Fibroblast of gingiva (primary cell): ENCODE measurements around the gene COL12A1.

Experiments
- DNase-seq: peaks from one replicate; pipeline ENCODE4 v3.0.0-alpha.2; 2011; ENCODE audit warnings: low read depth

Gene COL12A1

DNA sequence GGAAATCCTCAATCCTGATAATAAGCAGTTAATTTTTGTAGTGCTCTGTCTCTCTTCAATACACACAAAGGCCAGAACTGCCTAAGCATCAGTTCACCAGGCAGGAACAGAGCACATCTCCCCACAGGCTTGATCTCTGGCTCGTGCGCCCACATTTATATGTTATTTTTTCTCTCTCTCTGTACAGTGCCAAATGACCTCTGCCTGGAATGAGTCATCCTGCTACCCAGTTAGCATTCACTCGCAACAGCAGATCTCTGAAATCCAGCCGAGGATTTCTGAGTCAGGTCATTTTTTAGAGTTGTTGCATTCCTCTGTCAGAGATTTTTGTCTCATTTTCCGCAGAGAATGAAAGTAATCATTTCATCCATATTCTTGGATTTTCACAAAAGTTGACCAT, 107.1 kb downstream of the COL12A1 start:
- DNase-seq, result peak; percentile 94

- no peak for DNase-seq
Measured at GRCh38 chr6:75096966-75097365, 108.9 kb downstream of the COL12A1 start.

DNA sequence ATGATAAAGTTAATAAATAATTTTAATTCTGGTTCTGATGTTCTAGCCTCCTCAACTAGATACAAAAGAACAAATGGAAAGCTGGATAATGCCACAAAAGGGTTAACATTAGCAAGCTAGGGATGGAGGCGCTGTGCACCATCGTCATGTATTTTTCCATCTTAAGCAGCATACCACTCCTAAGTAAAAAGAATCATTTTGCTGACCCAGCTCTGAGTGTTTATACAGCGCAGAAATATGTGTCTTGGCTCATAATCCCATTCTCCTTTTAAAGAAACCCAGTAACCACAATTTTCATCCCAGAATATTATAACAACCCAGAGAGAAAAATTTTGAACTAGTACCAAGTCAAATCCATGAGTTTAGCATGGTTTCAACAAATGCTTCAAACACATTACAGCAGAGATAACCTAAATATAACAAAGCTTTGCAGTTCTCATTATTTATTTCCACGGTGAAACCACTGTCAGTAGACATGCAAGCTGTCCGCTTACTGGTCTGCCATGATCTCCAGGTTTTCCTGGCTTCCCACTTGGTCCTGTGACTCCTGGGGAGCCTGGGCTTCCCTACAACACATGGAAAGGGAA, 111.1 kb downstream of the COL12A1 start:
- DNase-seq, result peak; percentile 84

DNA sequence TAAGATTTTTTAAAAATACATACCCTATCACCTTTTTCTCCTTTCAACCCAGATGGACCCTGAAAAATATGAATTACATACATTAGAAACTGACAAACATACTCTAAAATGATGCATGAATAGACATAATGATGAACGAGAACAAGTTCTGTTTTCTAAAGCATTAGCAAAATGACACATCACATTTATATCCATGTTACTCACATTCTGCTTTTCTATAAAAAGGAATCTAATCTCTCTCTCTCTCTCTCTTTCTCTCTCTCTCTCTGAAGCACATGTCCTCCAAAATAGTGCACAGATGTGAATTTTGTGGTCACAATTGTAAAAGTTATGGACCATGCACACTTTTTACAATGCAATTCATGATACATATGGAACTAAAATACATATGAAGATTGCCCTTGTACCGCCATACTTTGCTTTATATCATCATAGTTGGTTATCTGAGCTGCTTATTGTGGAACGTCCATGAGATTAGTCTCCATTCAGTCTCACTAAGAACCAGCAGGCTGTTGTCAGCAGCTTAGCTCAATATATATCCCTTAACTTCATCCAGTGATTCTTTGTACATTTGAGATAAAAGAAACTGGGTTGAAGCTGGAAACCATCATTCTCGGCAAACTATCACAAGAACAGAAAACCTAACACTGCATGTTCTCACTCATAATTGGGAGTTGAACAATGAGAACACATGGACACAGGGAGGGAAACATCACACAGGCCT, 114.2 kb downstream of the COL12A1 start:
- DNase-seq, result no peak

GRCh38 chr6:75090576-75090975, 115.3 kb downstream of the COL12A1 start:
- DNase-seq, result no peak

GRCh38 chr6:75089921-75090320, 115.9 kb downstream of the COL12A1 start:
- no peak for DNase-seq

- no peak for DNase-seq
Measured at GRCh38 chr6:75089151-75089897, 116.5 kb downstream of the COL12A1 start.

DNA sequence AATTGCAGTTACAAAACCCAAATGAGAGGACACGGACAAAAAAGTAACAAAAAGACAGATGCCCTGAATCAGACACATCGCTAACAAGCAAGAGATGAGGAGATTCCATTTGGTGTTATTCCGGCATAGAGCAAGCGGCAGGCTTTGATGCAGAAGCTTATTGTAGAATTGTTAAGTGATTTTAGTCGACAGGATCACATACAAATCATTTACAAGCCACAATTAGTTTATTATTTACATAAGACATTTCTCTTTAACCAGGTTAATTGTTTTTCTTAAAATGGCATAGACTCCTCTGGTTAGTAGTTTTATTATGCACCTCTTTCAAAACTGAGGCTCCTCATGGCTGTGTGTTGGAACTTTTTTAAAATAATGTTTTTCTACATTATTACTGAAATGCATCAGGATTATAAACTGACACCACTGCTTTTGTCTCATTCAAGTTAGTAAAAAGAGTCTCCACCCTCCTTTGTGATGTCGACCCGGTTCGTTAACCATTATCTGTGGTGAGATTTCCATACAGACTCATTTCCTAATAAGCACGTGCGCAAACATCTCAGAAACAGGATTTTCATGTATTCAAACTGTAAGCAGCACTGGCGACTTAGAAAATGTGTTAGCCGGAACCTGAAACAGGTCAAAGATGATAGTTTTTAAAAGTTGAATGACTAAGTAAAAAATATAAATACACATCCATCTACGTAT, 119.8 kb downstream of the COL12A1 start:
- DNase-seq, result no peak

DNA sequence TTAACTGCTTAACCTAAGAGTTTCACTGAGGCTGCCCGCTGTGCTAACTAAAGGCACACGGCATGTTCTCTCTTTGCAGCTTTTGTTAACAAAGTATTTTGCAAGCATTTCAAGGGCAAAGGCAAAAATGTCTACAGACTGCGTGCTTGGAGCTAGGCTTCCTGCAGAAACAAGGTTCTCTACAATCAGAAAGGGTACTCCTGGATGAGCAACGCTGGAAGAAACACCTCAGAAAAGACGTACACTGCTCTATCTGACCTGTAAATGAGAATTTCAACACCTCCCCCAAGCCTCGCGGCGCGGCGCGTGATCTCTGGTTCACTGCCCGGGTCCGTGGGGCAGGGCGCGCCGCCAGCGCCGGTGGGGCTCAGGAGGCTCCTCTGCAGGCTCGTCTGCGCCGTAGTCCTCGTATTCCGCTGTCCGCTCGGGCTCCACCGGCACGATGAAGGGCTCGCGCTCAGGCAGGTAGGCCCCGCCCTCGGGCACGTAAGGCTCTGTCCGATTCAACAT, 120.9 kb downstream of the COL12A1 start:
- DNase-seq, result no peak

DNA sequence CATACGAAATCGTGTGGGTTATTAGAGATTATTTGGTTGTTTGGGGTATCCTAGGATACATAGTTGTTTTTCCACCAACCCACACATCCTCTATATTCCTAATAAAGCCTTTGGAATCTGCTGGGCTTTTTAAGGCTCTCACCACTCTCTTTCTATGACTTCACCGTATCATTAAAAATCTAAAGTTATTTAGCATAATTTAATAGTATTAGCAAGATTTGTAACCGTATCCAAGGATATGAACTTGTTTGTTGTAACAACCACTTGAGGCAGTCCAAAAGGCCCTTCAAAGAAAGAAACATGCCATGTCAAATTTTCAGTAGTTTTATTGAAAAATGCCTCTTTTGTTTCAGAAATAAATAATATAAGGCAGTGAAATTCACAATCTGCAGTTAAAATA, 121.8 kb downstream of the COL12A1 start:
- DNase-seq, result no peak

- DNase-seq, result peak; percentile 58
Measured at GRCh38 chr6:75081921-75082320, 123.9 kb downstream of the COL12A1 start.

GRCh38 chr6:75081047-75081446, 124.8 kb downstream of the COL12A1 start:
- no peak for DNase-seq

GRCh38 chr6:75079589-75079988, 126.3 kb downstream of the COL12A1 start:
- DNase-seq, result no peak

GRCh38 chr6:75077701-75078100, 128.2 kb downstream of the COL12A1 start:
- DNase-seq, result no peak

- no peak for DNase-seq
Measured at GRCh38 chr6:75076009-75076408, 129.8 kb downstream of the COL12A1 start.

GRCh38 chr6:75070244-75070643, 135.6 kb downstream of the COL12A1 start:
- DNase-seq, result no peak

DNA sequence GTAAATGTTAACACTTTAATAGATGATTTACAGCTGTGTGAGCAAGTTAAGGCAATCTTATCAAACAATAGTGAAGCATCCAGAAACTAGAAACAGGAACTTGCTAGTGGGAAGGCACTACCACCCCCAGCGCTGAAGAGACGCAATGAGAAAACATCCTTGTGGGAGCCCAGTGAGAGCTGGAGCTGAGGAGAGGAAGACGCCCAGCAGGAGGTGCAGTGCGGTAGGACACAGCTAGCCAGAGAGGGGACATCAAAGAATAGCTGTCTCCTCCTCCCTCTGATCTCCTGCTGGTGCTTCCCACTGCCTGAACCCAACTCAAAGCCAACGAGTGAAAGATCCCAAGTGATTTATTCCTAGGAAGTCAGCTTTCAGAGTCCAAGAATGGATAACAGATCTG, 140.3 kb downstream of the COL12A1 start:
- DNase-seq, result no peak

DNA sequence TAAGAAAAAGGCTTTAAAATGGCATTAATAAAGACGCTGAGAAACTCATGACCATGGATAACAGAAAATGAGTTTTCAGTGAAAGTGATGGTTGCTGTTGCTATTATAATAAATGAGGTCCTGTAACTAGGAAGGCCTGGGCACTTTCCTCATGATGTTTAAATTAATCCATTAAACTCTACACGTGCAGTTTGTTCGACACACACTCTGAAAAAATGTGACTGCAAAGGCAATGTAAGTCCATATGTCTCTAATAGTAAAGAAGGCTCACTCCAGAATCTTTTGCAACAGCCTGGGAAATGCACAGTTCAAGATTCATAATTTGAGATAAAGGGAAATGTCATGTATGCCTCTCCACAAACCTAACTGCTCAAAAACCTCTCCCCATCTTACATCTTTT, 153.4 kb downstream of the COL12A1 start:
- no peak for DNase-seq

GRCh38 chr6:75049308-75049707, 156.5 kb downstream of the COL12A1 start:
- no peak for DNase-seq

DNA sequence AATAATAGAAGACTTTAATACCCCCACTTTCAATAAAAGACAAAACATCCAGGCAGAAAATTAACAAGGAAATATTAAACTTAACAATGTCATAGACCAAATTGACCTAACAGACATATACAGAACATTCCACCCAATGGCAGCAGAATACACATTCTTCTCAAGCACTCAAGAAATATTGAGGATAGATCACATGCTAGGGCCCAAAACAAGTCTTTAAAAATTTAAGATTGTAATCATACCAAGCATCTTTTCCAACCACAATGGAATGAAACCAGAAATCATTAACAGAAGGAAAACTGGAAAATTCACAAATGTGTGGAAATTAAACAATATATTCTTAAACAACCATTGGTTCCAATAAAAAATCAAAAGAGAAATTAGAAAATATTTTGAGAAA, 161.0 kb downstream of the COL12A1 start:
- DNase-seq, result no peak

DNA sequence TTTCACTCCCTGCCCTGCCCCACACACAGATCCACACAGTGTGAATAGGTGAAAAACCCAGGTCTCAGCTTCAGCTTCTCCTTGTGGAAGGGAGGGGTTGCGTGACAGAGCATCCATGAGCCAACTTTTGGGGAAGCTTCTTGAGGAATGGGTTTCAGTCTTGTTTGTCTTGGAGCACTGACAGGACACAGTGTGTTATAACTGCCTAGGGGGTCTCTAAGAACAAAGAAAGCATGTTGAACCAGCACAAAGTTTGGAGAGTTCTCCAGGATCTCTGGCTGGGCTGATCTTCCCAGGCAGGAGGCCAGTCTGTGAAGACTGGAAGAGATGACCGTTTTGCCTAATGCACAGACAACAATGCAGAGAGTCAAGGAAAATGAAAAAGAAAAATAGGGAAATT, 164.5 kb downstream of the COL12A1 start:
- DNase-seq, result no peak
